HG03575 (cell line): ENCODE measurements around the gene NFIB.

Experiments
- ATAC-seq: cut with Tn5 transposase; IDR thresholded peaks from one replicate; pipeline ENCODE4 v1.9.1; 2021; ENCODE audit not compliant: unreplicated experiment, insufficient number of reproducible peaks, low FRiP score; ENCODE audit errors: extremely low read depth

Gene NFIB

GRCh38 chr9:14261616-14262015 is 52.3 kb downstream of the NFIB start:
- ATAC-seq, result no peak

- ATAC-seq, result no peak
These were observed 53.8 kb downstream of the NFIB start for GRCh38 chr9:14260101-14260500.

GRCh38 chr9:14258660-14259239 is 55.2 kb downstream of the NFIB start:
- no peak for ATAC-seq

GRCh38 chr9:14258156-14258555 is 55.8 kb downstream of the NFIB start:
- no peak for ATAC-seq

- no peak for ATAC-seq
These were observed 57.4 kb downstream of the NFIB start for GRCh38 chr9:14256588-14256987.

- ATAC-seq, result no peak
These were observed 62.5 kb downstream of the NFIB start for GRCh38 chr9:14251154-14252071.

- no peak for ATAC-seq
These were observed 63.2 kb downstream of the NFIB start for GRCh38 chr9:14250794-14251153.

GRCh38 chr9:14249527-14249926 is 64.4 kb downstream of the NFIB start:
- no peak for ATAC-seq

- ATAC-seq, result no peak
These were observed 65.8 kb downstream of the NFIB start for GRCh38 chr9:14248149-14248548.

- ATAC-seq, result no peak
These were observed 66.4 kb downstream of the NFIB start for GRCh38 chr9:14247577-14247976.

GRCh38 chr9:14246951-14247350 is 67.0 kb downstream of the NFIB start:
- no peak for ATAC-seq

- ATAC-seq, result no peak
These were observed 67.9 kb downstream of the NFIB start for GRCh38 chr9:14245901-14246525.

GRCh38 chr9:14243514-14244042 is 70.4 kb downstream of the NFIB start:
- no peak for ATAC-seq

GRCh38 chr9:14242150-14242805 is 71.7 kb downstream of the NFIB start:
- no peak for ATAC-seq

GRCh38 chr9:14240537-14240936 is 73.4 kb downstream of the NFIB start:
- no peak for ATAC-seq

GRCh38 chr9:14238518-14238917 is 75.4 kb downstream of the NFIB start:
- no peak for ATAC-seq

- no peak for ATAC-seq
These were observed 75.9 kb downstream of the NFIB start for GRCh38 chr9:14238079-14238478.

GRCh38 chr9:14236591-14236990 is 77.3 kb downstream of the NFIB start:
- ATAC-seq, result no peak

GRCh38 chr9:14232111-14232510 is 81.8 kb downstream of the NFIB start:
- ATAC-seq, result no peak
